Islet precursor cell (in vitro differentiated cells): Measurements from ENCODE around the gene EIF4B.
"Not testable (repeated sequence)": the region's sequence is repeated elsewhere in the genome, so short reads cannot be mapped to it uniquely, and the experiment has no call there.

Source experiments
- DNase-seq: peaks from one replicate; pipeline ENCODE4 v3.0.0-alpha.2; 2018

EIF4B gene

GRCh38 chr12:52993558-52993869 lies 12.7 kb upstream of the EIF4B start:
- no peak for DNase-seq

GRCh38 chr12:53004178-53004577 lies 2.1 kb upstream of the EIF4B start:
- DNase-seq: peak; percentile 84

GRCh38 chr12:53004582-53004981 lies 1.7 kb upstream of the EIF4B start:
- peak; percentile 75 for DNase-seq

- peak; percentile 78 for DNase-seq
Measured at GRCh38 chr12:53005215-53005985, 856 bp upstream of the EIF4B start.

- DNase-seq: peak; percentile 93
Measured at GRCh38 chr12:53006810-53007309, 604 bp downstream of the EIF4B start.

- DNase-seq: no peak
Measured at GRCh38 chr12:53007343-53007742, 1.1 kb downstream of the EIF4B start.

GRCh38 chr12:53008760-53009159 lies 2.5 kb downstream of the EIF4B start:
- not testable (repeated sequence) for DNase-seq

GRCh38 chr12:53010955-53011354 lies 4.7 kb downstream of the EIF4B start:
- no peak for DNase-seq

- DNase-seq: no peak
Measured at GRCh38 chr12:53011889-53012288, 5.6 kb downstream of the EIF4B start.

GRCh38 chr12:53012928-53013327 lies 6.7 kb downstream of the EIF4B start:
- DNase-seq: peak; percentile 16

GRCh38 chr12:53014709-53015108 lies 8.5 kb downstream of the EIF4B start:
- peak; percentile 4 for DNase-seq

- DNase-seq: no peak
Measured at GRCh38 chr12:53025250-53025649, 19.0 kb downstream of the EIF4B start.

GRCh38 chr12:53027014-53027413 lies 20.8 kb downstream of the EIF4B start:
- DNase-seq: not testable (repeated sequence)

- no peak for DNase-seq
Measured at GRCh38 chr12:53031616-53032015, 25.4 kb downstream of the EIF4B start.

GRCh38 chr12:53033832-53034231 lies 27.6 kb downstream of the EIF4B start:
- DNase-seq: peak; percentile 54

- DNase-seq: peak; percentile 28
Measured at GRCh38 chr12:53034459-53034858, 28.2 kb downstream of the EIF4B start.

GRCh38 chr12:53036802-53037201 lies 30.5 kb downstream of the EIF4B start:
- DNase-seq: no peak

- no peak for DNase-seq
Measured at GRCh38 chr12:53039851-53040250, 33.6 kb downstream of the EIF4B start.

- DNase-seq: peak; percentile 63
Measured at GRCh38 chr12:53042607-53043454, 36.6 kb downstream of the EIF4B start.

- peak; percentile 81 for DNase-seq
Measured at GRCh38 chr12:53044052-53044581, 37.9 kb downstream of the EIF4B start.

- peak; percentile 47 for DNase-seq
Measured at GRCh38 chr12:53044896-53045695, 38.8 kb downstream of the EIF4B start.

GRCh38 chr12:53045696-53046045 lies 39.4 kb downstream of the EIF4B start:
- DNase-seq: no peak

- DNase-seq: peak; percentile 93
Measured at GRCh38 chr12:53046655-53047220, 40.5 kb downstream of the EIF4B start.
